ENCODE results near the gene MAGI1.
A peak's percentile ranks its signal among the peaks of the same experiment; 100 is the strongest.

MAGI1 gene

GRCh38 chr3:65712140-65712539 lies 326.6 kb downstream of the MAGI1 start:
- DNase-seq (ENCODE audit: low spot score), result no peak

DNA sequence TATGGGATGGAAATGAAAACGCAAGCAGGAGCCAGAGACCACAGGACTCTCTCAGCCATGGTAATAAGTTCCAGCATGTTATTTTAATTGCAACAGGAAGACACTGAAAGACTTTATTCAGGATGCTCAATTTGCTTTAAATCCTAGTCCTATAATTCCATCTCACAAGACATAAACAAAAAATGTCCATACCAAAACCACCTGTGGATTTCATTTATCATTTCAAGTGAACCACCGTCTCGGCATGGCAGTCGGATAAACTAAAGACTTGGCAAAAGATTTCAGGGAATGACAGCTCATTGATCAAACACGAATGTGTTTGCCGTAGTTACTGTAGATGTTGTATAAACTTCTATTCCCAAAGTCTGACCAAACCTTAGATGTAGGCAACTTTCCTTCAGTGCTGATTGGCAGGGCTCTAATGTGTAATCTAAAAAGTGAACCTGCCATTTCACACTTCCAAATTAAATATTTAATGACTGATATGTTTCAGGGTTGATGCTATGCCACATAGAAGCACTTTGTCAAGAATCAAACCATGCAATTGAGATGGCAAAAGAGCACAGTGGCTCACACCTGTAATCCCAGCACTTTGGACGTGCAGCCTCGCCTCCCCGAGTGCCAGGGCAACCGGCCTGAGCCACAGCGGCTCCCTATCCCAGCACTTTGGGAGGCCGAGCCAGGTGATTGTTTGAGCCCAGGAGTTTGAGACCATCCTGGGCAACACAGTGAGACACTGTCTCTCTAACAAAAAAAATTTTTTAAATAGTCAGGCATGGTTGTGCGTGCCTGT lies 331.7 kb downstream of the MAGI1 start:
- no peak for DNase-seq (ENCODE audit: low spot score)

GRCh38 chr3:65706301-65706700 lies 332.4 kb downstream of the MAGI1 start:
- no peak for DNase-seq (ENCODE audit: low spot score)

DNA sequence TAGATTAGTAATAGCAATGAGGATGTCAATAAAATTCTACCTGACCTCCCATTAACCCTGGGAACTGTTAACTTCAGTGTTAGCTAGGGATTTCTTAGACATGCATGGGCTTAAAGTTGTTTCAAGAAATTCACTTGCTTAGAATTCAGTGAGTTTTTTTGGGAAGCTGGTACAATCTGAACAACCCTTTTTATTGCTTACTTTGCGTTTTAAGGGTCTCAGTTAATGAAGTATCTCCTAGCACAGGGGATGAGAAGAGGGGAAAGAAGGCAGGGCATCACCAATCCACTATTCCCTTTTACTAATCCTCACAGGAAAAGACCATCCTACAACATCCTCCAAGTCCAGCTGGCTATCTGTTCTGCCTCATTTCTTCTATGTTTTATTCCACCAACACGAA lies 334.9 kb downstream of the MAGI1 start:
- no peak for DNase-seq (ENCODE audit: low spot score)

DNA sequence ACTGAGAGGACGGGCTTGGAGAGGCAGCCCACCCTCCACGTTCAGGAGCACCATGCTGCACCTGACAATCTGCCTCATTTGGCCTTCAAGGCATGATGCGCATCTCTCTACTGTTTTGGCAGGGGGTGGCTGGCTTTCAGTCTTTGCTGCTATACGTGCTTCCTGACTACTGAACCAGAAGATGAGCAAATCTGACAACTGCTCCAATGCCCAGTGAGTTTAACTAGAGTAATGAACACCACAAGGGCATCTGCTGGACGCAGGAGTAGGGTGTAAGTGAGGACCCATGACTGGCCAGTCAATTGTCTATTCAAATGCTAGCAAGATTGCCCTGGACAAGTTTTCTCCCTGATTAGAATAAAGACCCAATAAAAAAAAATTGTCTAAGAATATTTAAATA lies 335.7 kb downstream of the MAGI1 start:
- DNase-seq (ENCODE audit: low spot score), result no peak

- no peak for DNase-seq (ENCODE audit: low spot score)
These were observed 336.5 kb downstream of the MAGI1 start for GRCh38 chr3:65702202-65702601.

DNA sequence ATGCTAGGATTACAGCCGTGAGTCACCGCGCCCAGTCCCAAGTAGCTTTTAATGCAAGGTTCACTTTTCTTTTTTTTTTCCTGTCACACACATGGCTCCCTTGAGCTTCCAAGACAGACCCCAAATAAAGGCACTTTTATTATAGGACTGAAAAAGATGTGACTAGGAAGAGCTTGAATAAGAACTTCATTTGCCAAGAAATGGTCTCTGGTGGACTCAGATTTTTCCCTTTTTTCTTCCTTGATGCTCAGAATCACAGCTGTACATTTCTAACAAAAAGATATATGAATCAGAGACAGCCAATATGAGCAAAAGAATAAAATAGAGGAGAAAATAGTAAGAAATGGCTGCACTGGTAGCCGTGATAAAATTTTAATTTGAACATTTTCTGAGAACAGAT lies 337.2 kb downstream of the MAGI1 start:
- DNase-seq (ENCODE audit: low spot score), result no peak

DNA sequence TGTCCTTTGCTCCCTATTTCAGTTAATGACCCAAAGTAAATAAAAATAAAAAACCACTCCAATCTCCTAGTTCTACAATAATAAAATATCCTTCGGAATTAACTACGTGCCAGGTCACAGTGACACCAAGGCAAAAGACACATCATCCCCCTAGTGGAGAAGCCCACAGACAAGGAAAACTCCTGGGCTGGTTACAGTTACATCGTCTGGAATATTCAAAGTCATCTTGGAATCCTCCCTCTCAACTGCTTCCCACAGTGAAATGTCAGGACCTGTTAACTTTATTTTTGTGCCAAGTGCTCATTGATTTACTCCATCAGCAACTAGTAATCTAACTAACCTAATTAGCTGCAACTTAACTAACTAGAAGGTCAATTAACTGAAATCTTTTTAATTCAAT lies 349.3 kb downstream of the MAGI1 start:
- no peak for DNase-seq (ENCODE audit: low spot score)

DNA sequence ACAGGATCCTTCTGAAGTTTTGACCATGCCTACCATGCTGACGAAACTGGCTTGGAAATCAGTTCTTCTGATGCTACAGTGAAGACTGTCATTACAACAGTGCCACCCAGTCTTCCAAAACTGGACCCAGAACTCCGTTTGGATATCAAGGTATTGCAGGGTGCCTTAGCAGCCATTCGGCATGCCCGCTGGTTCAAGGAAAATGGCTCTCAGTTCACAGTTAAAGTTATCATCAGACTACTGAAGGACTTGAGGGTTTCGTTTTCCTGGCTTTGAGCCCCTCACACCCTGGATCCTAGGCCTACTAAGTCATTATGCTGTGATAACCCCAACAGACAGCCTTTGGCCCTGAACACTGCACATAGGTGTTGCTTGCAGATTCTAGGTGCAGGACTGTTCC lies 351.0 kb downstream of the MAGI1 start:
- DNase-seq (ENCODE audit: low spot score), result no peak

- no peak for DNase-seq (ENCODE audit: low spot score)
These were observed 353.0 kb downstream of the MAGI1 start for GRCh38 chr3:65685621-65686235.

GRCh38 chr3:65678516-65678915 lies 360.2 kb downstream of the MAGI1 start:
- no peak for DNase-seq (ENCODE audit: low spot score)

DNA sequence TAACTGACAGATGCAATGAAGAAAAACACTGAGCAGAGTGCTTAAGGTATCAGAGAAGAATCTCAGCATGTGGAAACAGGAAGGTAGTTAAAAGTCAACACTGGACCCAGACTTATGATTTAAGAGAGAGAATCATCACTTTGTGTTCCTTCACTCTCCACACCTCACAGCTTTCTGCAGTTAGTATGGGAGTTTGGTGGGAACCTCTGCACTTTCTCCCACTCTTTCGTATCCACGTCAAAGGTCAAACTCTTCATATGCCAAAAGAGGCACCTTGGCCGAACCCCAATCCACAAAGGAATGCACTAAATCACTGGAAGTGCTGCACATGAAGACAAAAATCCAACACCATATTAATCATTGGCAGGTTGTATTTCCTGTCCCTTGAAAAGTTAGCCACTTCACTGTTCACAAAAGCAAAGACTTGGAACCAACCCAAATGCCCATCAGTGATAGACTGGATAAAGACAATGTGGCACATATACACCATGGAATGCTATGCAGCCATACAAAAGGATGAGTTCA lies 361.2 kb downstream of the MAGI1 start:
- DNase-seq (ENCODE audit: low spot score), result no peak

GRCh38 chr3:65676580-65676979 lies 362.1 kb downstream of the MAGI1 start:
- DNase-seq (ENCODE audit: low spot score), result no peak

GRCh38 chr3:65675011-65675410 lies 363.7 kb downstream of the MAGI1 start:
- DNase-seq (ENCODE audit: low spot score), result no peak

GRCh38 chr3:65674226-65674625 lies 364.5 kb downstream of the MAGI1 start:
- no peak for DNase-seq (ENCODE audit: low spot score)

- peak; percentile 37 for DNase-seq (ENCODE audit: low spot score)
These were observed 365.6 kb downstream of the MAGI1 start for GRCh38 chr3:65672871-65673815.

DNA sequence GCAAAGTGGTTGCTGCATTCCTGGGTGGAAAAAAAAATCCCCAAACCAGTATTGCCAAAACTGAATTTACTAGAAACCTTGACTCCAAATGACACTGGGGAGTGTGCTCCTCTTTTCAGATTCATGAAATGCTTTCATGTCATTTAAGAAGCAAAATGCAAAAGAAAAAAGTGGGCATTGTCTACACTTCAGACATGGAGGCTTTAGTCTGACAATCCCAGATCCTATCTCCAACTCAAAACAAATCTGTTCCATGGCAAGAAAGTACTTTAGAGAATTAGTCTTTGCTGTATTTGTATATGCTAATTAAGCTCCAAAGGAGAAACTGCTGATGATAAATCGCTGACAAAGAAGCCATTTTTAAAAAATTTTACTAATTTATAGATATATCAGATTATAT lies 366.7 kb downstream of the MAGI1 start:
- DNase-seq (ENCODE audit: low spot score), result no peak

GRCh38 chr3:65671004-65671403 lies 367.7 kb downstream of the MAGI1 start:
- no peak for DNase-seq (ENCODE audit: low spot score)

DNA sequence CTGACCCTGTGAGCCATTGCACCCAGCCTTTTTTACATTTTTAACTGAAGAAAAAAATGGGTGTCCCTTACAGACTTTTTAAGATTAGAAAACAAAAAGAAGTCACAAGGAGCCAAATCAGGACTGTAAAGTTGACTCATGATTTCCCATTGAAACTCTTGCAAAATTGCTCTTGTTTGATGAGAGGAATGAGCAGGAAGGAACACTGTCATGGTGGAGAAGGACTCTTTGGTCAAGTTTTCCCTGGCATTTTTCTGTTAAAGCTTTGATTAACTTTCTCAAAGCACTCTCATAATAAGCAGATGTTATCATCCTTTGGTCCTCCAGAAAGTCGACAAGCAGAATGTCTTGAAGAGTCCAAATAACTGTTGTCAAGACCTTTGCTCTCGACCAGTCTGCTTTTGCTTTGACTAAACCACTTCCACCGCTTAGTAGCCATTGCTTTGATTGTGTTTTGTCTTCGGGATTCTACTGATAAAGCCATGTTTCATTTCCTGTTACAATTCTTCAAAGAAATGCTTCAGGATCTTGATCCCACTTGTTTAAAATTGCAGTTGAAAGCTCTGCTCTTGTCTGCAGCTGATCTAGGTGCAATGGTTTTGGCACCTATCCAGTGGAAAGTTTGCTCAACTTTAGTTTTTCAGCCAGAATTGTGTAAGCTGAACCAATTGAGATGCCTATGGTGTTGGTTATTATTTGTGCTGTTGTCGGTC lies 369.4 kb downstream of the MAGI1 start:
- DNase-seq (ENCODE audit: low spot score), result peak; percentile 3

- no peak for DNase-seq (ENCODE audit: low spot score)
These were observed 370.8 kb downstream of the MAGI1 start for GRCh38 chr3:65667963-65668362.

DNA sequence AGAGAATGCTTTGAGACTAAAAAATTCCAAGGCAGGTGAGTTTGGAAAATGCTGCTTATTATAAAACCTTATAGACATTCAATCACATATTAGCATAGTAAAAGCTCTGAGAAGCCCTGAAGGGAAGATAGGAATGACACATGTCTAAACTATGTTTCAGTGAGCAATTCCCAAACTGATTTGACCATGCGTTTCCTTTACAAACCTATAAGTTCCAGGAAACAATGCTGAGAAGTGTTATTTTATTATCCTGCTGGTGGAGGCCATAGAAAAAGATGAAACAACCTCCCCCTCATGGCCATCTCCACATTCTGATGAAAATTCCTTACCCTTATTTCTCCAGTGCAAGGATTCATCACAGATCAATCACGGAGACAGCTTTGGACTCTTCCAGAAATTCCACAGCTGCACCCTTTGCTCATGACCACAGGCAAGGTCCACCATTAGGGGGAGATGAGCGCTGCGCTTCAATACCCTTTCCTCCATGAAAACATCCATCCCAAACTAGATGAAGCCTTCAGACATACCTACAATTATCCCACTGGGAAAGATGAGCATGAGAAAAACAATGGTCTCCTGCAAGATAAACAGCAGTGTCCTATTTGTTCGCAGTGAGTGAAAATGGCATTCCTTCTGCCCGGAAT lies 372.1 kb downstream of the MAGI1 start:
- peak; percentile 25 for DNase-seq (ENCODE audit: low spot score)

Measured in kidney capillary endothelial cell (primary cell).